Mesendoderm (in vitro differentiated cells): ENCODE measurements around the gene GALNT18.

Experiments
- DNase-seq: peaks from one replicate; pipeline ENCODE4 v3.0.0; 2013
- H2AK5ac ChIP-seq: 2 replicates; pipeline ENCODE4 v1.6.1; 2013; ENCODE audit warnings: low read length, inconsistent platforms
- H2BK120ac ChIP-seq: 2 replicates; pipeline ENCODE4 v1.6.1; 2013; ENCODE audit warnings: low read depth, mild to moderate bottlenecking, low read length, moderate library complexity, mixed read lengths
- H2BK15ac ChIP-seq: replicated peaks from 2 replicates; pipeline ENCODE4 v1.6.1; 2013; ENCODE audit warnings: low read depth, mild to moderate bottlenecking, moderate library complexity
- H2BK5ac ChIP-seq: 2 replicates; pipeline ENCODE4 v1.6.1; 2013; ENCODE audit warnings: low read length, inconsistent platforms
- H3K18ac ChIP-seq: 2 replicates; pipeline ENCODE4 v1.6.1; 2013; ENCODE audit warnings: mild to moderate bottlenecking, low read length, mixed read lengths
- H3K23ac ChIP-seq: one replicate; pipeline ENCODE4 v1.6.1; 2013; ENCODE audit warnings: low read length
- H3K27ac ChIP-seq: 2 replicates; pipeline ENCODE4 v1.5.1; 2013; ENCODE audit warnings: low read depth, mild to moderate bottlenecking, inconsistent platforms, low read length, moderate library complexity
- H3K27me3 ChIP-seq: 2 replicates; pipeline ENCODE4 v1.6.1; 2013; ENCODE audit warnings: low read length, control low read depth, mild to moderate bottlenecking, inconsistent platforms; ENCODE audit not compliant: insufficient read depth, poor library complexity
- H3K36me3 ChIP-seq: 2 replicates; pipeline ENCODE4 v1.6.1; 2013; ENCODE audit warnings: low read length, inconsistent platforms; ENCODE audit not compliant: control insufficient read depth, insufficient read depth
- H3K4ac ChIP-seq: one replicate; pipeline ENCODE4 v1.6.1; 2013; ENCODE audit warnings: low read depth, mild to moderate bottlenecking, low read length, moderate library complexity
- H3K4me1 ChIP-seq: 2 replicates; pipeline ENCODE4 v1.6.1; 2013; ENCODE audit warnings: low read depth, low read length, inconsistent platforms; ENCODE audit not compliant: control insufficient read depth
- H3K4me2 ChIP-seq: 2 replicates; pipeline ENCODE4 v1.6.1; 2013; ENCODE audit warnings: low read length
- H3K4me3 ChIP-seq: 2 replicates; pipeline ENCODE4 v1.5.1; 2013; ENCODE audit warnings: mild to moderate bottlenecking, low read length
- H3K56ac ChIP-seq: one replicate; pipeline ENCODE4 v1.6.1; 2013; ENCODE audit warnings: low read length
- H3K79me1 ChIP-seq: 2 replicates; pipeline ENCODE4 v1.6.1; 2013; ENCODE audit warnings: low read length, inconsistent platforms
- H3K79me2 ChIP-seq: 2 replicates; pipeline ENCODE4 v1.6.1; 2013; ENCODE audit warnings: mild to moderate bottlenecking, low read length; ENCODE audit not compliant: control insufficient read depth, insufficient read depth
- H3K9ac ChIP-seq: 2 replicates; pipeline ENCODE4 v1.6.1; 2013; ENCODE audit warnings: low read length, inconsistent platforms
- H4K5ac ChIP-seq: one replicate; pipeline ENCODE4 v1.6.1; 2013; ENCODE audit warnings: low read length
- H4K8ac ChIP-seq: one replicate; pipeline ENCODE4 v1.6.1; 2013; ENCODE audit warnings: low read depth, mild to moderate bottlenecking, control low read depth, low read length, moderate library complexity
- WGBS: extraction: QIAGEN DNeasy Blood & Tissue Kit; methylation state at CpG from one replicate; pipeline ENCODE4 v1.1.7; 2013; ENCODE audit warnings: low lambda C conversion rate, missing lambda C conversion rate; ENCODE audit not compliant: insufficient coverage; ENCODE audit errors: extremely low coverage; 5-methylcytosine and 5-hydroxymethylcytosine counted together

The GALNT18 gene

GRCh38 chr11:11659567-11660362, 38.0 kb upstream of the GALNT18 start:
- peak; percentile 21 for DNase-seq
- Histone ChIP-seq H3K4ac (no peak overlapping the region), H3K9ac (no peak overlapping the region), H3K4me2 (no peak overlapping the region), H3K4me3 (no peak overlapping the region), H3K23ac (no peak overlapping the region), H2BK120ac (no peak overlapping the region), H2BK15ac (no peak overlapping the region), H3K27me3 (no peaks in the 10 kb centered on the region), H3K79me1 (no peaks in the 10 kb centered on the region), H2AK5ac (no peak overlapping the region), H2BK5ac (no peak overlapping the region), H3K56ac (no peak overlapping the region), H3K36me3 (no peaks in the 10 kb centered on the region), H3K27ac (no peak overlapping the region), H3K18ac (no peak overlapping the region), H4K8ac (no peak overlapping the region), H3K79me2 (no peaks in the 10 kb centered on the region), H3K4me1 (no peaks in the 10 kb centered on the region), H4K5ac (no peak overlapping the region)
- no CpG with 5 or more reads among the region's 3 CpGs for WGBS

DNA sequence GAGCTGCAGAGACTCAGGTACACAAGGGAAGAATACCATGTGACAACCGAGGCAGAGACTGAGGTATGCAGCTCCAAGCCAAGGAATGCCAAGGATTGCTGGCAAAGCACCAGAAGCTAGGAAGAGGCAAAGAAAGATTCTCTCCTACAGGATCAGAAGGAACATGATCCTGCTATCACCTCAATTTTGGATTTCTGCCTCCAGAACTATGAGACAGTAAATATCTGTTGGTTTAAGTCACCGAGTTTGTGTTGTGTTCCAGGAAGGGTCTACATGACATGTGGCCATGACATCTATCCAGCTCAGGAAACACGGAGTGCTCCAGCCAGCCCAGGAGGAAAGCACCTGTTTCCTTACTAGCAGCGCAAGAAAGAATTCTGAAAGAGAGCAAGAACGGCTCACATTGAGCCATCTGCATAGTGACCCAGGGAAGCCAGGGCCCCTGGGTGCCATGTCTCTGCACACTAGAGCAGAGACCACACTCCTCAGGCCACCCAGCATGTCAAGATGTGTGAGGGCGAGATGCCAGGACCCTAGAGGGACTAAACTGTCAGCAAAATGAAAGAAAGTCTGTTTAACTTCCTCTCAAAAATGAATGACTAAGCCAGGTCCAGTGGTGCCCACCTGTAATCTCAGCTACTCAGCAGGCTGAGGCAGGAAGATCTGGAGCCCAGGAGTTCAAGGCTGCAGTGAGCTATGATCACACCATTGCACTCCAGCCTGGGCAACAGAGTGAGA, 35.6 kb upstream of the GALNT18 start:
- Histone ChIP-seq H3K18ac (no peak overlapping the region), H3K4me3 (no peak overlapping the region), H3K79me2 (no peaks in the 10 kb centered on the region), H2AK5ac (no peak overlapping the region), H2BK120ac (no peak overlapping the region), H3K79me1 (no peaks in the 10 kb centered on the region), H3K23ac (no peak overlapping the region), H3K56ac (no peak overlapping the region), H3K4ac (no peak overlapping the region), H3K27ac (no peak overlapping the region), H3K4me2 (no peak overlapping the region), H4K5ac (no peak overlapping the region), H3K9ac (no peak overlapping the region), H3K4me1 (no peaks in the 10 kb centered on the region), H2BK5ac (no peak overlapping the region), H4K8ac (no peak overlapping the region), H3K27me3 (no peaks in the 10 kb centered on the region), H2BK15ac (no peak overlapping the region), H3K36me3 (no peaks in the 10 kb centered on the region)
- DNase-seq, result no peak
- no CpG with 5 or more reads among the region's 6 CpGs for WGBS

DNA sequence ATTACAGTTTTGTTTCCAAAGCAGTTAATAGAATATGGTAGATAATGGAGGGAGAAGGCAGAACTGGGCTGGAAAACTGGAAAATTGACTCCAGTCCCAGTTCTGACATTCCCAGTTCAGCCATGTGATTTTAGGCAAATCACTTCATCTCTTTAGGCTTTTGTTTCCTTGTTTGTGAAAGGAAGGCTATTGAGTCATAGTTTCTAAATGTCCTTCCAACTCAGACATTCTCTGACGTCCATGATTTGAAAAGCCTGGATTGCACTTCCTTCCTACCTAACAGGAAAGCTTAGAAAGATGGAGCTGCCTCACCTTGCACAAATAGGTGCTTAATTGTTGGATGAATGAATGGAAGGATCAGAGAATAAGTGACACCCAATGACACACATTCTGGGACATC, 19.8 kb upstream of the GALNT18 start:
- no peak for DNase-seq
- Histone ChIP-seq H3K4me2 (no peak overlapping the region), H2AK5ac (no peak overlapping the region), H4K5ac (no peak overlapping the region), H3K79me1 (no peaks in the 10 kb centered on the region), H3K23ac (no peak overlapping the region), H3K27me3 (no peaks in the 10 kb centered on the region), H3K9ac (no peak overlapping the region), H2BK15ac (no peak overlapping the region), H3K18ac (no peak overlapping the region), H3K56ac (no peak overlapping the region), H3K4me1 (no peaks in the 10 kb centered on the region), H3K36me3 (no peaks in the 10 kb centered on the region), H3K79me2 (no peaks in the 10 kb centered on the region), H4K8ac (no peak overlapping the region), H3K4ac (no peak overlapping the region), H2BK5ac (no peak overlapping the region), H3K4me3 (no peak overlapping the region), H2BK120ac (no peak overlapping the region), H3K27ac (no peak overlapping the region)
- no CpG with 5 or more reads among the region's 1 CpG for WGBS

DNA sequence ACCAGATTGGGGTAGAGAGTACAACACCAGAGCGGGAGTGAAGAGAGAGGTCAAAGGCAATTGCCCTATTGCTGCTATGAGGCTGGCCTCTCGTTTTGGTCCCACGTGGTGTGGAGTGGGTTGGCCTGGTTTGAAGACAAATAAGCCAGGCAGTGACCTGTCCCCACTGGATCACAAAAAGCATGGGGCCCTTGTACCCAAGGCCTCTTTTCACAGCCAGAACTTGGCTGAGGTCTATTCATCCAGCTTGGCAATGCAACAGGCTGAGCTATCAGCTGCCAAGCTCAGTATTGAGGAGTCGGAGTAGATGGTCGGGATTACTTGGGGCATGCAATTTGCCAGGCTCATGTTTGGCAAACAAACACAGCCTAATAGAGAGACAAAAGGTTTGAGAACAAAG, 19.2 kb upstream of the GALNT18 start:
- no peak overlapping the region for H4K5ac ChIP-seq
- WGBS, result no CpG with 5 or more reads among the region's 5 CpGs
- no peak overlapping the region for H4K8ac ChIP-seq
- no peak overlapping the region for H2BK120ac ChIP-seq
- no peak overlapping the region for H2AK5ac ChIP-seq
- H3K18ac ChIP-seq, result no peak overlapping the region
- DNase-seq, result no peak
- no peak overlapping the region for H3K4me2 ChIP-seq
- no peaks in the 10 kb centered on the region for H3K27me3 ChIP-seq
- H3K4me1 ChIP-seq, result no peaks in the 10 kb centered on the region
- H3K36me3 ChIP-seq, result no peaks in the 10 kb centered on the region
- H3K23ac ChIP-seq, result no peak overlapping the region
- H3K56ac ChIP-seq, result no peak overlapping the region
- H3K79me2 ChIP-seq, result no peaks in the 10 kb centered on the region
- no peaks in the 10 kb centered on the region for H3K79me1 ChIP-seq
- H3K4me3 ChIP-seq, result no peak overlapping the region
- H2BK15ac ChIP-seq, result no peak overlapping the region
- no peak overlapping the region for H3K4ac ChIP-seq
- no peak overlapping the region for H3K9ac ChIP-seq
- H2BK5ac ChIP-seq, result no peak overlapping the region
- no peak overlapping the region for H3K27ac ChIP-seq

DNA sequence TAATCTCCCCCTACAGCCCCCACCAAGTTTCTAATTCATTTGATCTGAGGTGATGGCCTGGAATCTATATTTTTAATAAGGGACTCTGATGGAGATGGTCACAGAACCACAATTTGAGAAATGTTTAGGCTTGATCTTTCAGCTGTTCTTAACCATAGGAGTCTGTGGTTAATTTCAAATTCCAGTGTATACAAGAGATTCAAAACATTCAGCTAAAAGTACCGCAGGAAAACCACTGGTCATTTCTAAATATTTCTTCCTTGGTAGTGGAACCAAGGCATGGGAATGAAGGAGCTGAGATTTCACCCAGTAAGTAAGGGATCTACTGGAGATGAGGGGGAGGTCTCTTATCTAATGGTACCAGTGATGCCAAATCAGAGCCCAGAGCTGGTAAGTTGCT, 18.3 kb upstream of the GALNT18 start:
- Histone ChIP-seq H3K4me3 (no peak overlapping the region), H3K79me1 (no peaks in the 10 kb centered on the region), H3K4me1 (no peaks in the 10 kb centered on the region), H3K56ac (no peak overlapping the region), H3K9ac (no peak overlapping the region), H3K4ac (no peak overlapping the region), H2BK120ac (no peak overlapping the region), H3K18ac (no peak overlapping the region), H4K8ac (no peak overlapping the region), H3K27me3 (no peaks in the 10 kb centered on the region), H3K79me2 (no peaks in the 10 kb centered on the region), H3K23ac (no peak overlapping the region), H2AK5ac (no peak overlapping the region), H4K5ac (no peak overlapping the region), H2BK5ac (no peak overlapping the region), H3K4me2 (no peak overlapping the region), H2BK15ac (no peak overlapping the region), H3K36me3 (no peaks in the 10 kb centered on the region), H3K27ac (no peak overlapping the region)
- no CpG with 5 or more reads among the region's 1 CpG for WGBS
- DNase-seq, result no peak
